Common myeloid progenitor, CD34-positive (primary cell): Measurements from ENCODE around the gene PCBP2.
A peak's percentile ranks its signal among the peaks of the same experiment; 100 is the strongest.

Source experiments
- CTCF ChIA-PET: fragments of 350-600 bp; sonication (Branson Sonifier 250); formaldehyde crosslinking; loops from one replicate; lab custom pipeline; 2021; ENCODE audit warnings: antibody characterized with exemption; lab: Charles Lee
- POLR2A ChIA-PET: fragments of 350-600 bp; sonication (Branson Sonifier 250); formaldehyde crosslinking; loops from one replicate; lab custom pipeline; 2021; ENCODE audit warnings: antibody characterized with exemption; lab: Charles Lee
- DNase-seq, 3 donors: peaks; one replicate each; pipeline versions ENCODE4 v3.0.0 to v3.0.0-alpha.2; 2013
- H3K27ac ChIP-seq, 2 experiments: 1 replicate in 1 of 2; 2 replicates in 1 of 2; pipeline ENCODE4 v1.7.0; 2013; ENCODE audit warnings: inconsistent platforms in 2 of 2, low read length in 2 of 2, mild to moderate bottlenecking in 2 of 2, low read depth in 1 of 2, moderate library complexity in 1 of 2; ENCODE audit not compliant: severe bottlenecking in 2 of 2, insufficient read depth in 1 of 2, poor library complexity in 1 of 2
- H3K27me3 ChIP-seq, 5 experiments: replicated peaks in 2 of 5; 1 replicate in 3 of 5; 2 replicates in 2 of 5; pipeline versions ENCODE4 v1.6.1 to v1.7.0; 2013; ENCODE audit warnings: low read length in 4 of 5, mild to moderate bottlenecking in 2 of 5, moderate library complexity in 2 of 5, inconsistent platforms in 1 of 5; ENCODE audit not compliant: insufficient read depth in 5 of 5, control insufficient read depth in 4 of 5
- H3K36me3 ChIP-seq, 4 experiments: 1 replicate in 2 of 4; 2 replicates in 2 of 4; pipeline versions ENCODE4 v1.6.1 to v1.7.0; 2013; ENCODE audit warnings: low read length in 3 of 4, control low read depth in 1 of 4, mild to moderate bottlenecking in 1 of 4; ENCODE audit not compliant: control insufficient read depth in 4 of 4, insufficient read depth in 4 of 4
- H3K4me1 ChIP-seq, 4 experiments: 1 replicate in 3 of 4; 2 replicates in 1 of 4; pipeline versions ENCODE4 v1.6.1 to v1.7.1; 2013; ENCODE audit warnings: low read length in 3 of 4, mild to moderate bottlenecking in 3 of 4, control low read depth in 1 of 4, inconsistent platforms in 1 of 4, moderate library complexity in 1 of 4; ENCODE audit not compliant: control insufficient read depth in 4 of 4, insufficient read depth in 4 of 4; ENCODE audit errors: control extremely low read depth in 1 of 4
- H3K4me3 ChIP-seq, 7 experiments: 1 replicate in 4 of 7; 2 replicates in 3 of 7; pipeline versions ENCODE4 v1.5.1 to v1.7.0; 2013; ENCODE audit warnings: mild to moderate bottlenecking in 7 of 7, low read length in 6 of 7, moderate library complexity in 6 of 7, inconsistent platforms in 2 of 7, low read depth in 2 of 7, control low read depth in 1 of 7; ENCODE audit not compliant: insufficient read depth in 4 of 7, control insufficient read depth in 1 of 7; ENCODE audit errors: extremely low read depth in 1 of 7
- H3K9me3 ChIP-seq, 5 experiments: 1 replicate in 4 of 5; 2 replicates in 1 of 5; pipeline versions ENCODE4 v1.6.1 to v1.7.1; 2013; ENCODE audit warnings: low read length in 4 of 5, mild to moderate bottlenecking in 2 of 5, inconsistent platforms in 1 of 5, low read depth in 1 of 5, moderate library complexity in 1 of 5; ENCODE audit not compliant: control insufficient read depth in 4 of 5, insufficient read depth in 2 of 5; ENCODE audit errors: control extremely low read depth in 1 of 5
- WGBS: methylation state at CpG from one replicate; pipeline ENCODE4 v1.1.5; 2013; ENCODE audit not compliant: insufficient coverage; 5-methylcytosine and 5-hydroxymethylcytosine counted together

The PCBP2 gene

GRCh38 chr12:53505086-53505485, 53.2 kb downstream of the PCBP2 start:
- no peak for DNase-seq
- Histone ChIP-seq H3K4me3 (no peak overlapping the region), H3K36me3 (peaks cover 13 to 49% (median 38%) of the 10 kb centered on the region in 4 experiments), H3K27ac (no peak overlapping the region), H3K9me3 (no peaks in the 10 kb centered on the region), H3K27me3 (no peaks in the 10 kb centered on the region), H3K4me1 (peaks cover under 1 to 26% (median 22%) of the 10 kb centered on the region in 4 experiments)
- ChIA-PET CTCF (interaction anchor here (1.3 to 10.5 kb wide), 4 partner anchors 14 to 179 kb away, joined by 3 to 130 read pairs (median 6); no protein-coding TSS in a partner anchor), POLR2A (no interaction called here)
- WGBS = 96% methylated on average over 10 of the region's 10 CpGs

DNA sequence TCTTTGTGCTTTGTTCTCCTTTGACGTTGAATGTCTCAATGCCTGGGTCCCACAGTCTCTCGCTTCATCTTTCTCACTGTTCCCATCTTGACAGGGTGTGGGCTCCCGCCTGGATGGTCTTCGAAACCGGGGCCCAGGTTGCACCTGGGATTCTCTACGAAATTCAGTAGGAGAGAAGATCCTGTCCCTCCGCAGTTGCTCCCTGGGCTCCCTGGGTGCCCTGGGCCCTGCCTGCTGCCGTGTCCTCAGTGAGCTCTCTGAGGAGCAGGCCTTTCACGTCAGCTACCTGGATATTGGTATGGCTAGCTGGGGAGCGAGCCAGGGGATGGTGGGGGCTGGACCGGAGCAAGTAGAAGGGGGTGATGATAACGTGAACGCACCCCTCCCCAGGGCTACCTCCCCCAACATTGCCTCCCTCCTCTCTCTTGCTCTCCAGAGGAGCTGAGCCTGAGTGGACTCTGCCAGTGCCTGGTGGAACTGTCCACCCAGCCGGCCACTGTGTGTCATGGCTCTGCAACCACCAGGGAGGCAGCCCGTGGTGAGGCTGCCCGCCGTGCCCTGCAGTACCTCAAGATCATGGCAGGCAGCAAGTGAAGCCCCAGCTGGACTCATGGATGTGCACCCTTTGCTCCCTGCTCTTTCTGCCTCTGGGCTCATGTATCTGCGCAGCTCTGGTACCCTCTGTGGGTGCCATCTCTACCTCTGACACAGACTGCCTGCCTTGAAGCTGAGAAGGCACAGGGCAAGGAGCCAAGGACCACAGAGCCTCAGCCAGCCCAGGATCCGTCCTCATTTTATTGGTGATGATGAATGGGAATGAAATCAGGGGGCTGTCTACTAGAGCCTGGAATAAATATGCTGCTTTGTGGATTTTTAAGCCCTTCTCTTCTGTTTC, 53.9 kb downstream of the PCBP2 start:
- Histone ChIP-seq H3K4me3 (no peak overlapping the region), H3K27ac (no peak overlapping the region), H3K4me1 (peaks cover 0 to 22% (median 18%) of the 10 kb centered on the region in 4 experiments), H3K9me3 (no peaks in the 10 kb centered on the region), H3K36me3 (peaks cover 13 to 56% (median 45%) of the 10 kb centered on the region in 4 experiments), H3K27me3 (no peaks in the 10 kb centered on the region)
- ChIA-PET CTCF (interaction anchor here (1.0 to 10.5 kb wide), 5 partner anchors 15 to 217 kb away, joined by 3 to 130 read pairs (median 4); no protein-coding TSS in a partner anchor), POLR2A (no interaction called here)
- DNase-seq = no peak
- WGBS = 98% methylated on average over 15 of the region's 19 CpGs

- ChIA-PET CTCF (interaction anchor here (1.0 to 10.5 kb wide), 4 partner anchors 15 to 218 kb away, joined by 3 to 130 read pairs (median 4); no protein-coding TSS in a partner anchor), POLR2A (no interaction called here)
- Histone ChIP-seq H3K9me3 (no peaks in the 10 kb centered on the region), H3K36me3 (peaks cover 13 to 58% (median 47%) of the 10 kb centered on the region in 4 experiments), H3K4me3 (no peak overlapping the region), H3K27me3 (no peaks in the 10 kb centered on the region), H3K27ac (no peak overlapping the region), H3K4me1 (peaks cover 0 to 20% (median 15%) of the 10 kb centered on the region in 4 experiments)
- no peak for DNase-seq
- WGBS = 92% methylated on average over 2 of the region's 2 CpGs
Observed at GRCh38 chr12:53506450-53506785, 54.5 kb downstream of the PCBP2 start.

DNA sequence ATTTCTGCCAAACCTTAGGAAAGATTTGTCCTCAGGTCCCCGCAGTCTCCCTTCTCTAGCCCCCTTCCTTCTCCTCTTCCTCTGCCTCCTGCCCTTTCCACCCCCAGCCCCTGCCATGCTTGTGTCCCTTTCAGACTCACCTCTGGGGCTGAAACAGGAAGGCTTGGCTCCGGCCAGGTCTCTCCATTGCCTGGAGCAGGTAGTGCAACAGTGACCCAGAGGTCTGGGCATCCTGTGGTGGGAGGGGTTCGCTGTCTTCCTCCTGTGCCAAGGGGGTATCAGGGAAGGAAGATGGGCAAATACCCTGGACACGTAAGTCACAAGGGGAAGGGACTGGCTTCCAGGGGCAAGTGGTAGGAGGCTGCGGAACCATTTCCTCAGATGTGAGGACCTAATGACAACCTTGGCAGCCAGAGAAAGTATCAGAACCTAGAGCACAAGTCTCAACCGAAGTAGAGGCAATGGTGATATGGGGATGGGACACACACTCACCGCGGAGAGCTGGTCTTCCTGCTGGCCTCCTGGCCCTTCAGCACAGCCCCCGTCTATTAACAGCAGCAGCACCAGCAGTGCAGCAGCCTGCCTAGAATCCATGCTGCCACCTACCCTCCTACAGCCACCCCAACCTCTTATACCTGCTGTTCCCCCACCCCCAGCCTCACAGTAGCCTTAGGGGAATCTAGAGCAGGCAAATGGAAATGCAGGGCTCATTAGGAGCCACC, 55.1 kb downstream of the PCBP2 start, which contains the start of gene NPFF:
Gene NPFF, minus strand, starts transcription at position 604 of the 722 bp plus-strand sequence. Its CDS starts 10 bp downstream, at position 594.
- Histone ChIP-seq H3K27ac (no peak within 1 kb of the TSS), H3K9me3 (no peaks in the 10 kb centered on the region), H3K4me1 (peaks cover 0 to 14% (median 9%) of the 10 kb centered on the region in 4 experiments), H3K27me3 (no peaks in the 10 kb centered on the region), H3K36me3 (peaks cover 13 to 64% (median 50%) of the 10 kb centered on the region in 4 experiments), H3K4me3 (no peak within 1 kb of the TSS)
- ChIA-PET CTCF (interaction anchor here (1.0 to 10.5 kb wide), 8 partner anchors 9 to 180 kb away, joined by 3 to 130 read pairs (median 16); no protein-coding TSS in a partner anchor), POLR2A (no interaction called here)
- 97% methylated on average over 6 of the region's 9 CpGs for WGBS
- no peak for DNase-seq

DNA sequence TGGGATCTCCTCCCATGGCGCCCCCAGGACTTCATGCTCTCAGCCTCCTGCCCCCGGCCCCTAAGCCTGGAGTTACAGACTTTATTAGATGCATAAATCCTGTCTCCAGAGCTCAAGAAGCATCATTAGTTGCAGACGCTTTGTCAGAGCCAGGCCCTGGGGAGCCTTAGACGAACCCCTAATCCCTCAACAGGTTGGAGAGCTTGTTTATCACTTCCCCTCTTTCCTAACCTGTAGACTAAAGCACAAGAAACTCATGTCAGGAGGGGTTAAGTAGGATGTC, 55.6 kb downstream of the PCBP2 start:
- no peak for DNase-seq

DNA sequence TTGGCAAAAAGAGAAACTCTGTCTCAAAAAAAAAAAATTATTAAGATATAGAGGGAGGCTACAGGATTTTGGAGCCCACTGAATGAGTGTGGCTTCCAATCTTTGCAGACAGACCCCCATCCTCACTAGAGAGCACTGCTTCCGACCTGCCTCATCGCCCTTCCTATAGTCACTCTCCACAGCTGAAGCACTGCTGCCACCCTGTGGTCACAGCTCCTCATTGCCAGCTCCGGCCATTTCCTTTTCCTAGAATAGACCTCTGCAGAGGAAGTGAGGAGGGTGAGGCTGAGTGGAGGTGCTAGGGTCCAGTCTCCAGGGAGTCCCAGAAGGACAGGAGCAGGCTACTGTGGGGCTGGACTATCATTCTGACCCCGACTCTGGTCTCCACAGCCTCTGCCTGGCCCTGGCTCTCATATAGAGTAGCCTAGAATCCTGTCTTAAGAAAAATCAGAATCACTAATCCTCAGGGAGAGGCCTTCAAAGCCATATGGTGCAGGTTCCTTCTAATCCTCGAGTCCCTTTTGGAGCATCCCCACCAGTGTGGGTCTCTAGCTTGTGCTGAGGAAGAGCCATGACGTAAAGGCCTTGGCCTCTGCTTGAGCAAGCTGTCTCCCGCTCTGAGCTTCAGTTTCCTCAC, 56.8 kb downstream of the PCBP2 start:
- H3K27ac ChIP-seq = no peak overlapping the region
- H3K9me3 ChIP-seq = no peaks in the 10 kb centered on the region
- 42% methylated on average over 6 of the region's 7 CpGs for WGBS
- CTCF ChIA-PET = interaction anchor here (0.6 to 10.5 kb wide), 29 partner anchors 9 to 238 kb away, joined by 3 to 130 read pairs (median 5); partner anchors contain the start of genes AAAS, MAP3K12 and SP1
- H3K36me3 ChIP-seq = peaks cover 13 to 70% (median 60%) of the 10 kb centered on the region in 4 experiments
- no peaks in the 10 kb centered on the region for H3K27me3 ChIP-seq
- POLR2A ChIA-PET = interaction anchor here (0.6 to 1.5 kb wide), 5 partner anchors 27 to 328 kb away, joined by 3 to 6 read pairs (median 4); partner anchors contain the start of gene ZNF740
- DNase-seq = peak; percentile 67 to 75 (median 72)
- peak overlapping the region in 1 of 7 experiments; percentile 21 for H3K4me3 ChIP-seq
- H3K4me1 ChIP-seq = peaks cover 0 to 11% (median 6%) of the 10 kb centered on the region in 4 experiments

More for the DNA sequence above, 55.6 kb downstream of the PCBP2 start:
- Histone ChIP-seq H3K4me1 (peaks cover 0 to 9% (median 5%) of the 10 kb centered on the region in 4 experiments), H3K27ac (no peak overlapping the region), H3K27me3 (no peaks in the 10 kb centered on the region), H3K36me3 (peaks cover 13 to 69% (median 54%) of the 10 kb centered on the region in 4 experiments), H3K4me3 (no peak overlapping the region), H3K9me3 (no peaks in the 10 kb centered on the region)
- WGBS = 94% methylated on average over 3 of the region's 4 CpGs
- POLR2A ChIA-PET = interaction anchor here (1.5 kb wide), 1 partner anchor 26 kb away, joined by 3 read pairs; no protein-coding TSS in a partner anchor
- CTCF ChIA-PET = interaction anchor here (0.6 to 10.5 kb wide), 11 partner anchors 10 to 239 kb away, joined by 3 to 130 read pairs (median 4); no protein-coding TSS in a partner anchor
